GM12891 (cell line): ENCODE measurements around the gene ANKRD40CL.
A peak's percentile ranks its signal among the peaks of the same experiment; 100 is the strongest.

Experiments
- DNase-seq: peaks from one replicate; pipeline ENCODE4 v3.0.0; 2011; ENCODE audit warnings: low spot score; ENCODE audit not compliant: insufficient read length
- FAIRE-seq: peaks from 2 replicates; lab custom pipeline; 2011; peaks lifted over from hg19 to GRCh38; lab: Jason Lieb, UNC
- PAX5 ChIP-seq: IDR thresholded peaks from 2 replicates; pipeline ENCODE4 v1.6.1; 2011; ENCODE audit warnings: low read length, moderate library complexity, mild to moderate bottlenecking; ENCODE audit not compliant: insufficient read depth, severe bottlenecking
- POLR2A ChIP-seq: IDR thresholded peaks from 2 replicates; pipeline ENCODE4 v1.6.1; 2011; ENCODE audit warnings: low read depth, low read length, control low read depth
- POLR2AphosphoS5 ChIP-seq: IDR thresholded peaks from 2 replicates; pipeline ENCODE4 v1.6.1; 2011; ENCODE audit warnings: low read depth, low read length, control low read depth
- POU2F2 ChIP-seq: IDR thresholded peaks from 2 replicates; pipeline ENCODE4 v1.6.1; 2011; ENCODE audit warnings: low read depth, mild to moderate bottlenecking, control low read depth, low read length, moderate library complexity
- SPI1 ChIP-seq: IDR thresholded peaks from 2 replicates; pipeline ENCODE4 v1.6.1; 2011; ENCODE audit warnings: low read depth, low read length, control low read depth
- TAF1 ChIP-seq: IDR thresholded peaks from 2 replicates; pipeline ENCODE4 v1.6.1; 2011; ENCODE audit warnings: low read depth, low read length, control low read depth

ANKRD40CL gene

GRCh38 chr17:50792132-50792531 lies 24.8 kb upstream of the ANKRD40CL start:
- no peak for DNase-seq
- FAIRE-seq: no peak
- TF ChIP-seq SPI1 (no peak), POLR2AphosphoS5 (no peak), POU2F2 (no peak), TAF1 (no peak), PAX5 (no peak)

GRCh38 chr17:50790618-50791017 lies 23.3 kb upstream of the ANKRD40CL start:
- TF ChIP-seq POLR2AphosphoS5 (no peak), POLR2A (no peak), PAX5 (no peak), SPI1 (no peak), POU2F2 (no peak), TAF1 (no peak)
- FAIRE-seq (no peak), DNase-seq (no peak)

- TF ChIP-seq TAF1 (no peak), SPI1 (no peak), PAX5 (no peak), POLR2A (no peak), POLR2AphosphoS5 (no peak), POU2F2 (no peak)
- FAIRE-seq (no peak), DNase-seq (no peak)
Observed at GRCh38 chr17:50787106-50787505, 19.8 kb upstream of the ANKRD40CL start.

- FAIRE-seq (no peak), DNase-seq (no peak)
- no peak for TF ChIP-seq POLR2A
- TF ChIP-seq TAF1: no peak
- TF ChIP-seq POLR2AphosphoS5: no peak
- TF ChIP-seq POU2F2: no peak
- no peak for TF ChIP-seq PAX5
- TF ChIP-seq SPI1: no peak
Observed at GRCh38 chr17:50785946-50786570, 18.7 kb upstream of the ANKRD40CL start.

GRCh38 chr17:50785126-50785525 lies 17.8 kb upstream of the ANKRD40CL start:
- no peak for TF ChIP-seq PAX5
- no peak for TF ChIP-seq POU2F2
- TF ChIP-seq POLR2A: no peak
- no peak for TF ChIP-seq SPI1
- no peak for TF ChIP-seq TAF1
- no peak for TF ChIP-seq POLR2AphosphoS5
- DNase-seq (no peak), FAIRE-seq (no peak)

GRCh38 chr17:50783905-50784304 lies 16.6 kb upstream of the ANKRD40CL start:
- no peak for FAIRE-seq
- DNase-seq: no peak
- TF ChIP-seq POU2F2: no peak
- TF ChIP-seq PAX5: no peak
- no peak for TF ChIP-seq POLR2A
- no peak for TF ChIP-seq TAF1
- TF ChIP-seq SPI1: no peak
- TF ChIP-seq POLR2AphosphoS5: no peak

GRCh38 chr17:50783193-50783660 lies 15.9 kb upstream of the ANKRD40CL start:
- TF ChIP-seq POU2F2 (peak; percentile 54; the same call in 1 of the 2 replicates), POLR2AphosphoS5 (no peak)
- DNase-seq: peak; percentile 81
- peak; percentile 87 for FAIRE-seq

GRCh38 chr17:50781167-50781566 lies 13.8 kb upstream of the ANKRD40CL start:
- TF ChIP-seq POU2F2 (no peak), POLR2A (no peak), TAF1 (no peak), SPI1 (no peak), PAX5 (no peak), POLR2AphosphoS5 (no peak)
- no peak for DNase-seq
- FAIRE-seq: no peak

- TF ChIP-seq PAX5 (no peak), SPI1 (no peak), POLR2AphosphoS5 (no peak)
- DNase-seq: no peak
- FAIRE-seq: no peak
Observed at GRCh38 chr17:50779747-50780353, 12.5 kb upstream of the ANKRD40CL start.
